SH-SY5Y (cell line): ENCODE data around the gene CAPN11.

Source experiments
- GATA2 ChIP-seq: IDR thresholded peaks from 2 replicates; pipeline ENCODE4 v1.6.1; 2011; ENCODE audit warnings: mild to moderate bottlenecking, low read depth, low read length
- GATA3 ChIP-seq: IDR thresholded peaks from 2 replicates; pipeline ENCODE4 v1.6.1; 2011; ENCODE audit warnings: low read depth, mild to moderate bottlenecking, low read length, moderate library complexity

DNA sequence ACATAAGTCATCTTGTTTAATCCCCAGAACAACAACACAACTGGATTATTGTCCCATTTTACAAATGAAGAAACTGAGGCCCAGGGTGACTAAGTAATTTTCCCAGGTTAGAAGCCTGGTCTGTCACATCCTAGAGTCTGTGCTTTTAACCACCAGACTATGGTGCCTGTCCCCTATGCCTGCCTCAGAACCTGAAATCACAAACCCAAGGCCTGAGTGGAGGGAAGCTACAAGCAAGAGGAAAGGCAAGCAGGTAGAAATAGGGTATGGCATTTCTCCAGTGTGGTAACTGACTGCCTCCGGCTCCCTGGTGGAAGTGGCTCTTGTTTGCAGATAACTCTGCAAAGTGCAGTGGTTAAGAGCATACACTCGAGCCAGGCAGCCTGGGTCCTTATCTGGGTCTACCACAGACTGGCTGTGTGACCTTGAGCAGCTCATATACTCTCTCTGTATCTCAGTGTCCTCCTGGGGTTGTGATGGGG, 28.7 kb upstream of the CAPN11 start:
- TF ChIP-seq GATA2 (no peak), GATA3 (no peak)
